ENCODE results near the gene MXD4. TPM values are rescaled to one million over a fixed set of nuclear protein-coding genes. Genes with fewer than 3 reads are reported as not detected.
A peak's percentile ranks its signal among the peaks of the same experiment; 100 is the strongest.
"Not testable (repeated sequence)": the region's sequence is repeated elsewhere in the genome, so short reads cannot be mapped to it uniquely, and the experiment has no call there.

MXD4 gene
- total RNA-seq, 1 experiment from 2014 or later: 53.2 TPM

DNA sequence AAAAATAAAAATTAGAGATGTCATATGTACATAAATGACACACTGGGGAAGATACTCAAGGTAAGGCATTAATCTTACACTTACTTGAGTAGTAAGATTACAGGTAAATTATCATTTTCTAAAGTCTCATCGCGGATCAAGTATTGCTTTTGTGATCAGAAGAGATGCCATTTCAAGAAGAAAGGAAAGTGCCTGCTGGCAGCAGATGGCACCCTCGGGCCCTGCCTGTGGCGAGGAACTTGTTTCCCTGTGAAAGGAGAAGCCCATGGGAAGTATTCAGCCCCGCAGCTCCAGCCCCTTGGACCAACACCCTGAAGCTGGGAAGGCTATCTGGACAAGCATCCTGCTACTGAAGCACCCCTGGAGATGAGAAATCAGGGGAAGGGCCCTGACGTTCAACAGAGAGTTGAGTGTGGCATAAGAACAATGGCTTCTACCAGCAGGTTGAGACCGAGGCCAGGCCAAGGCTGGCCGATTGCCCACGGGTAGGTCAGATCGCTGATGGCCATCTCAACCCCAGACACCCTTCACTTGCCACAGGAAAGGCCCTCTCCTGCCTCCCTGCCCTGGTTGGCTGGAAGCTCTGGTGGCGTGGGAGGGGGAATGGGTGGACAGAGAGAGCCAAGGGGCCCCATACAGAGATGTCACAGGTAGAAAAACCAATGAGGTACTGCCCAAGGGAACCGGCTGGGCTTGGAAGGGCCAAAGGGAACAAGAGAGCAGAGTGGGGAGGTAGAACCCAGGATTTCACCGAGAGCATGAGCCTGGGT is 18.8 kb upstream of the MXD4 start:
- in situ Hi-C loops (cut with HindIII; ENCODE audit: low sequenced_read_pairs): no loop called here
- no peak for DNase-seq (ENCODE audit: low spot score)

DNA sequence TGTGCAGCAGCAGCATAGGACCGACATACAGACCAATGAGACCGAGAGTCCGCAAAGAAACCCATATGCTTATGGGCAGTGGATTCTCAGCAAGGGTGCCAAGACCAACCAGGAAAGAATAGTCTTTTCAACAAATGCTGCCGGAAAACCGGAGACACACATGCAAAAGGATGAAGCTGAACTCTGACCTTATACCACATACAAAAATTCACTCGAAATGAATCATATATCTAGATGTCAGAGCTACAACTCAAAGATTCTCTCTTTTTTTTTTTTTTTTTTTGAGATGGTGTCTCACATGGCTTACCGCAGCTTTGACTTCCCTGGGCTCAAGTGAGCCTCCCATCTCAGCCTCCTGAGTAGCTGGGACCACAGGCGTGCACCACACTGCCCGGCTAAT is 16.0 kb upstream of the MXD4 start:
- in situ Hi-C loops (cut with HindIII; ENCODE audit: low sequenced_read_pairs): no loop called here
- DNase-seq (ENCODE audit: low spot score): no peak

DNA sequence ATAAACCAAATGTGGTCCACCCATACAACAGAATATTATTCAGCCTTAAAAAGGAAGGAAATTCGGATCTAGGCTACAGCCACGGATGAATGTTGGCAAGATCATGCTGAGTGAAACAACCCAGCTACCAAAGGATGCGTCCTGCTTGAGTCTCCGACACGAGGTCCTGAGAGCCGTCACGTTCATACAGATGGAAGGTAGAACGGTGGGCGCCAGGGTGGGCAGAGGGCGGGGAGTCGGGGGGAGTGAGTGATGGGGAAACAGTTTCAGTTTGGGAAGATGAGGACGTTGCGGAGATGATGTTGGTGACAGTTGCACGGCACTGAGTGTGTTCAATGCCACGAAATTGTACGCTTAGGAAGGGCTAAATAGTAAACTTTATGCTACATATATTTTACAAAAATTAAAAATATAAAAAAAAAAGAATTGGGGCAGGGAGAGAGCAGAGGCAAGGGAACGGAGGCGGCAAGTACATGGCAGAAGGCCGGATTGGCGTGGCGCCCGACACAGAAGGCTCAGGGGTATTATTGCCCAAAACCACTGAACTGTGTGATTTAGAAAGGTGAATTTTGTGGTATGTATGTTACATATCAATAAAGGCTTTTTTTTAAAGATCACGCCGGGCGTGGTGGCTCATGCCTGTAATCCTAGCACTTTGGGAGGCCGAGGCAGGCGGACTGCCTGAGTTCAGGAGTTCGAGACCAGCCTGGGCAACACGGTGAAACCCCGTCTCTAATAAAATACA is 14.8 kb upstream of the MXD4 start:
- in situ Hi-C loops (cut with HindIII; ENCODE audit: low sequenced_read_pairs): no loop called here
- peak; percentile 81 for DNase-seq (ENCODE audit: low spot score)

DNA sequence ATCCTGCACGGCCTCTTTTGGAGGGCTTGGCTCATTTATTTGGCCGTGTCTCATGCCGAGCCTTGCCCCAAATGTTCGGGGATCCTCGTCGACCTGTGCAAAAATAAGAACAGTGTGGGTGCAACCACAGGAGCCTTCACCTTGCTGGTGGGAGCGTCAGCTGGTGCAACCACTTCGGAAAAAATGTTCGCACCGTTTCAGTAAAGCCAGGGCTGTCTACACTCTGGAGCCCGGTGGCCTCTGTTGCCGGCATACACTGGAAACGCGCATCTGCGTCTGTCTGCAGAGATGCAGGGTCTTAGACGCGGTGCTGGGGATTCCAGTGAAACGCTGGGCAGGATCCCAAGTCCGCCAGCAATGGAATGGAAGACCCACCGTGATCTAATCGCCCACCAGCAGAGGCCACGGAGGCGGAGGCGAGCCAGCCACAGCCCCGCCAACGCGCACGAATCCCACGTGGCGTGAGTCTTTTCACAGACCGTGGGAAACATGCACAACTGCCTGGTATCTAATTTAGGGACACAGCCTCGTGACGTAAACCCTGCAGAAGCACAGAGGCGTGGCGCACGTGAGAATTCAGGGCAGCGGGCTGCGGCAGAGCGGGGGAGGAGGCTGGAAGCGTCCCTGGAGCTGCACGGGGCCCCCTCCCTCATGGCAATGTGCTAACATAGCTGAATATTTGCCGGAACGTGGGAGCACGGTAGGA is 13.8 kb upstream of the MXD4 start:
- in situ Hi-C loops (cut with HindIII; ENCODE audit: low sequenced_read_pairs): no loop called here

DNA sequence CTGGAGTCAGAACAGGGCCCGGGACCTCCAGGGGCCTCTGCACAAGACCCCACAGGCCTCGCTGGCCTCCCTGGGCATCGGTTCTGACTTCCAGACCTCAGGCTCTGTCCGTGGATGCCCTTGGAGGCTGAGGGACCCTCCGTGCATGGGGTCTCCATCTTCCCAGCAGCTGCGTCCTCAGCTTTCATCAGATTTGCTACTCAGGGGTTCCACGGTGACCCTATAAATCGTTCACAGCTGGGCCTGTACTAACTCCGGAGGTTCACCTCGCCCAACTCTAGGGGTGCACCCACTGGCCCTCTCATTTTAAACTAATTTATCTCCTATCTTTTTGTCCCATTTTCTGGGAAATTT is 13.1 kb upstream of the MXD4 start:
- in situ Hi-C loops (cut with HindIII; ENCODE audit: low sequenced_read_pairs); DNase-seq (ENCODE audit: low spot score): not testable (repeated sequence)

More for the DNA sequence above, 13.8 kb upstream of the MXD4 start:
- no peak for DNase-seq (ENCODE audit: low spot score)

DNA sequence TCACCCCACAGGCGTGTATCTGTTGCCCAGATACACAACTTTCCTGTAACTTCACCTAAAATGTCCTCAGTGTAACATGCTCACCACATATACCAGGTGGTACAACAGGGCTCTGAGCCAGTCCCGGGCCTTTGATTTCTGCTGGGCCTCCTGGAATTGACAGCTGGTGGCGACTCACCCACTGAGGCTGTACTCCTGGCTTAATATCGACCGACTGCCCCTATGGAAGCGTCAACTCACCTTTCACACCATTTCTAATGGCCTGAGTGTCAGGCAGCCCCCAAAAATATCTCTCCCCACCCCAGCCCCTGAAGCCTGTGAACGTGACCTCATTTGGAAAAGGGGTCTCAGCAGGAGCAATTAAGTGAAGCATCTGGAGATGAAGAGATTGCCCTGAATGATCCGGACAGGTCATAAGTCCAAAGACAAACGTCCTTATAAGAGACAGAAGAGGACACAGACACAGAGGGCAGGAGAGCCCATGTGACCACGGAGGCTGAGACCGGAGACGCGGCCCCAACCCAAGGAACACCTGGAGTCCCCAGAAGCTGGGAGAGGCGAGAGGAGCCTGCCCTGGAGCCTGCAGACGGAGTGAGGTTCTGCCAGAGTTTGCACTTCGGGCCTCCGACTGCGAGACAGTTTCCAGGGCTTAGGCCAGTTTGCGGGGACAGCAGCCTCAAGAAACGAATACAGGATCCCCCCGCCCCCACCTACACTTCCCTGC is 12.6 kb upstream of the MXD4 start:
- in situ Hi-C loops (cut with HindIII; ENCODE audit: low sequenced_read_pairs): no loop called here
- DNase-seq (ENCODE audit: low spot score): peak; percentile 74

DNA sequence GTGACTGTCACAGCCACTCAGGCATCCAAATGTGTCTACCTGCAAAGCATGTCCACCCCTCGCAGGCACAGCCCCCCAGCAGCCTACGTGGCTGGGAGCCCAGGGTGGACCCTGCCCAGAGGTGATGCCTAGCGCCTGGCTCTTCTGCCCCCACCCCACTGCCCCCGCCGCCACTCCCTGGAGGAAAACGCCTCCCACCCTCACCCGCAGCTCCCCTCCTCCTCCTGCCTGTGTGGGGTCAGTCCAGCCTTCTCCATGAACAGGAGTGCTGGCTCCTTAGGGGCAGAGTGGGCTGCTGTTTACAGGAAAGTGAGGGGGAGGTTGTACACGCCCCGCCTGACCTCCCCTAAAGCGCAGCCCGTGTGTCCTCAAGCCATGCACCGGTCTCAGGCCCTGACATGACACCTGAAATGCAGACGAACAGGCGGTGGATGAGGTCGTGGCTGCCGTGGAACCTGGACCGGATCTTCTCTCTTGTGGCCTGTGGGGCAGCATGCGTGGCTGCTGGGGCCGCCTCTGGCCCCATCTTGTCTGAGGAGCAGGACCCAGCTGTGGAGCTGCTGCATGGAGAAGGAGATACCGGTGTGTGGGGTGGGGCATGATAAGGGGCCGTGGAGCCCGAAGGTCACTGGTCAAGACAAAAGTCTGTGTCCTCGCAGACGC is 11.9 kb upstream of the MXD4 start:
- DNase-seq (ENCODE audit: low spot score): no peak
- in situ Hi-C loops (cut with HindIII; ENCODE audit: low sequenced_read_pairs): no loop called here

DNA sequence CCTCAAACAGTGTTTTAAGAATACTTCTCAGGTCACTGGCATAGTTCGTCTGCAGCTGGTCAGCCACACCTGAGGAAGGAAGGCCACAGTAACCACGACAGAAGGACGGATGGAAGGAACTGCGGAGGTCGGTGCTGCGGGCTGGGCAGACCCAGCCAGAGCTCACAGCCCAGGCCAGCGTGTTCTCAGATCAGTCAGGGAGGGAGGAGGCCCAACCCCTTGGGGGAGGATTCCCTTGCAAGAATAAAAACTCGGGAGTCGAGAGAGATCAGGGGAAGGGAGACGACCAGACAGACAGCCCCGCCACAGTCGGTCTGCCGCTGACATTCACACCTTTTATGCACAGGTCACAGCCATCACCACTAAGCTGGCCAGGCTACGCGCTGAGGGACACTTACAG is 11.3 kb upstream of the MXD4 start:
- in situ Hi-C loops (cut with HindIII; ENCODE audit: low sequenced_read_pairs): no loop called here

DNA sequence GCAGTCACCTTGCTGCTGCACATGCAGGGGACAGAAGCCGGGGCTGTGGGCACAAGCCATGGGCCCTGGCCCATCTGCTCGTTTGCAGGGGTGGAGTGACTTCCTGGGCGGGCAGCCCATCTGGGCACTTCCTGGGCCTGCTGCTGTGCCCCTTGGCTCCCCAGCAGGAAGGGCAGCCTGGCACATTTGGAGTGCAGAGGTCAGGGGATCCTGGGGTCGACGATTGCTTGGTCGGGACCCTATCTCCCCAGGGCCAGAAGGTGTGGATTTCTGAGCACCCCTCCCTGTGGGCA is 10.9 kb upstream of the MXD4 start:
- in situ Hi-C loops (cut with HindIII; ENCODE audit: low sequenced_read_pairs): no loop called here
- no peak for DNase-seq (ENCODE audit: low spot score)

More for the DNA sequence above, 11.3 kb upstream of the MXD4 start:
- DNase-seq (ENCODE audit: low spot score): no peak

DNA sequence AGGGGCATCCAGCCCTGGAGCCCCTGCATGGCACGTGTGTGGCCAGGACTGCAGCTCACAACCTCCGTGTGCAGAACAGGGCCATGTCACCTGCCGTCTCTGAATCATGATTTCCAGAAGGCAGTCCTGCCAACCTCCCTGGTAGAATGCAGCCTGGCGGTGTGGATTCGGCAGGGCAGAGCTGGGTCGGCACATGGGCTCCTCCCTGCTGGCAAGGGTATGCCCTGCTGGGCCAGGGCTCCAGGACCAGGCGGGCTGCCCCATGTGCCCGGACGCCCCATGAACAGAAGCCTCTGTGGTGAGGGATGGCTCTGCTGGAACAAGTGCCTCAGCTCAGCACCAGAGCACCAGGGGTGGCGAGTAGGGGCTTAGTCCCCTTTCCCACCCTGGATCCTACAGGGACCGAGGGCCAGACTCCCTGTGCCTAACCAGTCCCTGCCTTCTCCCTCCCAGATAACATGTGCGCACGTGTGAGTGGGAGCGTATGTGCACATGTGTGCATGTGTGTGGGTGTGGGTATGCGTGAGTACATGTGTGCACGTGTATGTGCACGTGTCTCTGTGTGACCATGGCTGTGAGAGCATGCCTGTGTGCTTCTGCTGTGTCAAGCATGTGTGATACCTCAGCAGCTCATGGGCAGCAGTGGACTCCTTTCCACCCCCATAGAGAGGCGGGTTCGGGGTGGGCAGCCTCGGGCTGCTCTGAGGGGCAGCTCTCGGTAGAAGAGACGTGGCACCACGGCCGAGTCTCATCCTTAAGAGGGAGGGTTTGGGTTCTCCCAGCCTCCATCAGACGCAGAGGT is 10.3 kb upstream of the MXD4 start:
- in situ Hi-C loops (cut with HindIII; ENCODE audit: low sequenced_read_pairs): no loop called here
- peak; percentile 79 for DNase-seq (ENCODE audit: low spot score)

DNA sequence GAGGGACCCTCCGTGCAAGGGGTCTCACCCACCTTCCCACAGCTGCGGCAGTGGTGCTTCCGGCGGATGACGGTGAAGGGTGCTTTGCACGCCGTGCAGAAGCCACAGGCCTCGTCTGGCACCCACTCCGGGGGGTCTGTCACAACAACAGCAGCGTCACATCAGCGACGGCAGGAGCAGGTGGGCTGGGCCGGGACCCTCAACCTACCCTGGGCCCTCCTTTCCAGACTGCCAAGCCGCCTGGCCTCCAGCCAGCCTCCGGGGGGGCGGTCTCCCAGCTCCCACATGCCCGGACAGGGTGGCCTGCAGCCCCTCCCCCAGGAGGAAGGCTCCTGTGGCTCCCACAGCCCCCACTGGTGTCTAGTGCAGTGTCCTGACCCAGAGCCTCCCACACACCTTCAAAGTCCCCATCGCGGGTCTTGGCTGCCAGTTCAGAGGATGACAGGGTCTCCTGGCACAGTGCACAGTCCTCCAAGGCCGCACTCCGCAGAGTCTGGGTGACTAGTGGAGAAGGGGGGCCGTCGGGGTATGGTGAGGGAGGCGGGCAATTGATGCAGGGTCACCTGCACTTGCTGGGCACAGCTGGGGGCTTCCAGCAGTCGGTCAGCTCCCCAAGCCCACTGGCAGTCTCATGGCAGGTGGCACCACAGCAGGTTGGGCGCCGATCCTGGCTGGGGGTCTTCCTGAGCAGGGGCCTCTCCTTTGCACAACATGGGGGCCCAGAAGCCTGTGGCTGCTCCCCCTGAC is 9.5 kb upstream of the MXD4 start:
- in situ Hi-C loops (cut with HindIII; ENCODE audit: low sequenced_read_pairs): no loop called here
- no peak for DNase-seq (ENCODE audit: low spot score)

DNA sequence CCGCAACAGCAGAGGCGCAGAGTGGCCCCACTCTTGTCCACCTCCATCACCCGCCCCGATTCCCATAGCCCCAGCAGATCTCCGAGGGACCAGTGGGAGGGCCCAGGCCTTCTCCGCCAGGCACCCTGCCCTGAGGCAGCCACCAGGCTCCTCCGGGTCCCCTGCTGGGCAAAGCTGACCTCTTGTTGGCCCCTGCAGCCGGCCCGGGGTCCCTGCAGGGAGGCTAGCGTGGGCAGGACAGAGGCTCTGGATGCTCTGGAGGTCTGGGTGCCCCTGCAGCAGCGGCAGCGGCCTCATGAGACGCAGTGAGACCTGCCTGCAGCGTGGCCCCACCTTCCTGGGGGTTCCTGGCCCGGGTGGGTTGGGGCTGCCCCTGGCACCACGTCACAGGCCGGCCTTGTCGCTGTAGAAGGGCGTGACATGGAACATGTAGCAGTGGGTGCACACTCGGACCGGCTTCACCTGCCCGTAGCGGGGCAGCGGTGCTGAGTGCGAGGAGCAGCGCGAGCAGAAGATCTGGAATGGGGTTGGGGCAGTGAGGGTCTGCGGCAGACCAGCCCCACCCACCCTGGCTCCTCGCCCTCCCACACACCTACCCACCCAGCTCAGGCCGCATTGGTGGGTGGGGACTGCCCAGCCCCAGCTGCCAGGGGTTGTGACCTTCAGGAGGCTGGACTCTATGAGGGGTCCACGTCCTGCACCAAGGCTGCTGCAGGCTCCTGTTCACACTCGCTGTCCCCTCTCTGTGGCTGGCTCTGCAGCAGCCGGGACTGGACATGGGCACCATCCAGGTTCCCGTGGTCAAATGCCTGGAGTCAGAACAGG is 8.6 kb upstream of the MXD4 start:
- in situ Hi-C loops (cut with HindIII; ENCODE audit: low sequenced_read_pairs): no loop called here
- no peak for DNase-seq (ENCODE audit: low spot score)

DNA sequence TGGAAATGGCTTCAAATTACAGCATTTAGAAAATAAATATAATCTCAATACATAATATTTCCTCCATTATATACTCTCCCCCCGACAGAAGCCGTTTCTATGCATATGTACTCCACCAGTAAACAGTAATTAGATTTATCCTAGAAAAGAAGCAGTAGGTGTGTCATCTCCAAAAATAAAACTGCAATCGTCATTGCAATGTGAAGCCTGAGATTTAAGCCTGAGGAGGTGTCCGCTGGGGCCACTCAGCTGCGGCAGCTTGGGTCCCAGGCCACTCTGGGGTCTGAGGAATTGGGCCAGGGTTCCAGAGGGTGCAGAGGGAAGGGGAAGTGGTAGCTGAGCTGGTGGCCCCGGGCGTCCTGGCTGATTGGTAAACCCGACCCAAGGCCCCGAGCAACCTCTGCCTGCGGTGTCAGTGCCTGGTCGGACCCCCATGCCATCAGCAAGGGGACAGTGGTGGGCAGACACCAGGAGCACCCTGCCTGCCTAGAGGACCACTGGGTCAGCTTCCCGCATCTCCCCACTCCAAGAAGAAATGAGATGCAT is 7.8 kb upstream of the MXD4 start:
- no peak for DNase-seq (ENCODE audit: low spot score)
- in situ Hi-C loops (cut with HindIII; ENCODE audit: low sequenced_read_pairs): no loop called here

DNA sequence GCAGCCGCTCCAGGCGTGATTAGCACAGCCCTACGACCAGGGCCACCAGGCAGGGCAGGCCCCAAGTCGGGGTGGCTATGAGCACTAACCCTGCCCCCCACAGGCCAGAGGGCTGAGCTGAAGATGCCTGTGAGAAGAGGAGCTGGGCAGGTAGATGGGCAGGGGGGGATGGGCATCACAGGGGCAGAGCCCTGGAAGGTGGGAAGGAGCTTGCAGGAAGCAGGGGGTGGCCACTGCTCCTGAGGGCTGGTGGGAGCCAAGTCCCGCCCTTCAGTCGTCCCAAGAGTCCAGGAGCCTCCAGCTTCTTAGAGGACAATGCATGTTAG is 7.3 kb upstream of the MXD4 start:
- in situ Hi-C loops (cut with HindIII; ENCODE audit: low sequenced_read_pairs): no loop called here

DNA sequence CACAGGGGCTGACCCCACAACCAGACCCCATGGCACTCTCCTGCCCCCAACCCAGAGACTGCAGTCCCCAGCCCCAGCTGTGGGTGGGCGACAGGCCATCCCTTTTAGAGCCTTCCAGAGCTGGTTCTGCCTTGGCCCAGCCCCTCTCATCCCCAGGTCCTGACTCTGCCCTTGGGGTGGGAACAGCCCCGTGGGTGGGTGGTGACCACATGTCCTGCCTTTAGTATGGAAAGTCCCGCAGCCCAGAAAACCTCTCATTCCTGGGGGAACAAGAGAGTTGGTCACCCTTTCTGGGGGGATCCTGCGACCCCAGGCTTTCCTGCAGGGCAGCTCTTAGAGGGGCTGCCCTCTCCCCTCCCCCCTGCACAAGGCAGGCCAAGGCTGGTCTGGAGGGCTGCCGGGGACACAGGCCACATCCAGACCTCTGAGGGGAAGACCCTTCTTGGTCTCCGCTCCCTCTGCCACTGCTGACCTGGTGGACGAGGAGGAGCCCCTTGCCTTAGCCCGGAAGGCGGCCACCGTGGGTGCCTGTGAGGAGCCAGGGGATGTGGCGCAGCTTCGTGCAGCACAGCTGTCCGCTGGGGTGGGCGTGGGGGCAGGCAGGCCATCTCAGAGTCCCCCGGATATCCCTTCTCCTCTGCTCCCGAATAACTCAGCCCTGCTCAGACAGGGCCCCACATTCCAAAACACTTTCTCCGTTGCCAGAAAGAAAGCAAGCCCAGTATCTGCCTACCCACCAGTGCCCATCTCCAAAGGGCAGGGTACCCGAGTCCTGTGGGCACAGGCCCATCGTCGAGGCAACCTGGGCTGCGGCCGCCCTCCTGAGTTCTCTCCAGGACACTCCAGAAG is 6.7 kb upstream of the MXD4 start:
- no peak for DNase-seq (ENCODE audit: low spot score)
- in situ Hi-C loops (cut with HindIII; ENCODE audit: low sequenced_read_pairs): no loop called here

More for the DNA sequence above, 7.3 kb upstream of the MXD4 start:
- no peak for DNase-seq (ENCODE audit: low spot score)

DNA sequence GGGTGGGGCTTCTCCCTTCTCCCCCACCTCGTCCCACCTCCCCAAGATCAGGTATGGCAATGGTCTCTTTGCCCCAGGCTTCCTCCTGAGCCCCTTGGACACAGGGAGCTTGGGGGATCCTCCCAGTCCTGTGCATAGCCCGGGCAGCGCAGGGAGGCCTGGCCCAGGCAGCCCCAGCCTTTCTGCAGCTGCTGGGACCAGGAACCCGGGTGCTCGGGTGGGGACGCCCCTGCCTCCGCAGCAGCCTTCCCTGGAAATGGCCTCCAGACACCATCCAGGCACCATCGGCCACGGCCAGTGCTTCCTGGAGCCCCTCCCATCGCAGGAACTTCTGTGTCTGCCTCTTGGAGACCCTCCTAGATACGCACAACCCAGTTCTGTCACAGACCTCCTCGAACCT is 5.9 kb upstream of the MXD4 start:
- DNase-seq (ENCODE audit: low spot score): no peak
- in situ Hi-C loops (cut with HindIII; ENCODE audit: low sequenced_read_pairs): no loop called here

Measured in G401 (cell line).